ENCODE data around the gene NKD2. TPM values are rescaled to one million over a fixed set of nuclear protein-coding genes. Genes with fewer than 3 reads are reported as not detected.

NKD2 gene
- total and polyA plus RNA-seq, 2 of the 4 experiments (the other 2 are of a cell fraction), result not detected

GRCh38 chr5:1026700-1027621 is 18.4 kb downstream of the NKD2 start:
- CTCF ChIA-PET, result no interaction called here
- WGBS, 2 experiments (ENCODE audit: extremely low coverage in 2 of 2, insufficient read length in 1 of 2), result 70% methylated on average over 15 of the region's 29 CpGs; no CpG with 5 or more reads in 1 of the 2 experiments
- H2BK15ac ChIP-seq (ENCODE audit: low read depth, low read length), result no peak overlapping the region

More at GRCh38 chr5:1026700-1027621, 18.4 kb downstream of the NKD2 start:
- Histone ChIP-seq H4K20me1 (ENCODE audit: insufficient read depth, low read length) (no peaks in the 10 kb centered on the region), H2BK120ac (ENCODE audit: low read depth, low read length) (no peak overlapping the region), H3K56ac (ENCODE audit: extremely low read depth, insufficient read depth, low read length) (no peak overlapping the region), H3K4me3 (ENCODE audit: insufficient read depth, low read depth, low read length) (no peak overlapping the region), H4K91ac (ENCODE audit: insufficient read depth, low read depth, low read length) (no peak overlapping the region), H3K9me1 (ENCODE audit: insufficient read depth, low read length) (no peaks in the 10 kb centered on the region), H3K79me1 (ENCODE audit: low read depth in 1 of 2, low read length in 2 of 2) (no peaks in the 10 kb centered on the region), H2AFZ (replicated peaks; ENCODE audit: low read length, poor library complexity) (no peak overlapping the region), H3K9ac (ENCODE audit: low read depth, low read length) (no peak overlapping the region), H3K27me3 (ENCODE audit: control insufficient read depth, insufficient read depth, low read length) (peaks cover 16% of the 10 kb centered on the region), H3K36me3 (ENCODE audit: control insufficient read depth, insufficient read depth, low read length) (no peaks in the 10 kb centered on the region), H2AK9ac (replicated peaks; ENCODE audit: low read depth, low read length, poor library complexity) (no peak overlapping the region), H3K4ac (ENCODE audit: low read depth, low read length) (no peak overlapping the region), H3K4me1 (ENCODE audit: control insufficient read depth, insufficient read depth, low read length) (no peaks in the 10 kb centered on the region), H3K14ac (replicated peaks; ENCODE audit: low read depth, low read length) (no peak overlapping the region), H3K18ac (ENCODE audit: low read depth, low read length) (no peak overlapping the region), H3K27ac (ENCODE audit: insufficient read depth, low read length) (no peak overlapping the region), H3K9me3 (ENCODE audit: control insufficient read depth, insufficient read depth, low read length) (no peaks in the 10 kb centered on the region), H3K23ac (ENCODE audit: low read depth, low read length) (no peak overlapping the region), H4K5ac (ENCODE audit: low read depth, low read length) (no peak overlapping the region), H2BK5ac (ENCODE audit: low read depth, low read length, poor library complexity, severe bottlenecking) (no peak overlapping the region), H2AK5ac (ENCODE audit: low read depth, low read length) (no peak overlapping the region), H3K4me2 (ENCODE audit: low read depth, low read length) (no peak overlapping the region), H2BK20ac (ENCODE audit: low read depth, low read length) (no peak overlapping the region), H4K8ac (ENCODE audit: low read depth in 2 of 2, low read length in 2 of 2) (no peak overlapping the region)
- intact Hi-C loops (cut with micrococcal nuclease), result no loop called here
- no peak for ATAC-seq (ENCODE audit: low read depth)
- no TSS peak for BruUV-seq (replicated peaks)
- DNase-seq, result no peak
- POLR2A ChIA-PET (ENCODE audit: unreplicated experiment), result no interaction called here
- dilution Hi-C loops (cut with HindIII; ENCODE audit: low sequenced_read_pairs, unreplicated experiment), result no loop called here
- TF ChIP-seq USF2 (IDR thresholded peaks at IDR 0.05; ENCODE audit: low read depth, low read length) (no peak), BHLHE40 (IDR thresholded peaks at IDR 0.05; ENCODE audit: low read depth, low read length) (no peak)
- in situ Hi-C loops (cut with MboI; ENCODE audit: low sequenced_read_pairs), result no loop called here

All from IMR-90 (cell line).